HG02763 (cell line): ENCODE results near the gene SPOUT1.
"Not testable (repeated sequence)": the region's sequence is repeated elsewhere in the genome, so short reads cannot be mapped to it uniquely, and the experiment has no call there.

Experiments
- ATAC-seq: cut with Tn5 transposase; IDR thresholded peaks from one replicate; pipeline ENCODE4 v1.9.1; 2021; ENCODE audit warnings: mild to moderate bottlenecking, moderate library complexity; ENCODE audit not compliant: unreplicated experiment

SPOUT1 gene

GRCh38 chr9:128780093-128780492 lies 49.5 kb downstream of the SPOUT1 start:
- not testable (repeated sequence) for ATAC-seq

DNA sequence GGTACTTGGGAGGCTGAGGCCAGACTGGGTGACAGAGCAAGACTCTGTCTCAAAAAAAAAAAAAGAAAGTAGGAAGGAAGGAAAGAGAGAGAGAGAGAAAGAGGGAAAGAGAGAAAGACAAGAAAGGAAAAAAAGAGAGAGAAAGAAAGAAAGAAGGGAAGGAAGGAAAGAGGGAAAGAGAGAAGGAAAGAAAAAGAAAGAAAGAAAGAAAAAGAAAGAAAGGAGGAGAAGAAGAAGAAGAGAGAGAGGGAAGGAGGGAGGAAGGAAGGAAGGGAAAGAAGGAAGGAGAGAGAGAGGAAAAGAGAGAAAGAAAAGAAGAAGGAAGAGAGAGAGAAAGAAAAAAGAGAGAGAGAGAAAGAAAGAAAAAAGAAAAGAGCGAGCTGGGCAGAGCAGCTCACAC lies 54.8 kb downstream of the SPOUT1 start:
- ATAC-seq, result no peak

- ATAC-seq, result no peak
Measured at GRCh38 chr9:128773049-128773448, 56.5 kb downstream of the SPOUT1 start.

DNA sequence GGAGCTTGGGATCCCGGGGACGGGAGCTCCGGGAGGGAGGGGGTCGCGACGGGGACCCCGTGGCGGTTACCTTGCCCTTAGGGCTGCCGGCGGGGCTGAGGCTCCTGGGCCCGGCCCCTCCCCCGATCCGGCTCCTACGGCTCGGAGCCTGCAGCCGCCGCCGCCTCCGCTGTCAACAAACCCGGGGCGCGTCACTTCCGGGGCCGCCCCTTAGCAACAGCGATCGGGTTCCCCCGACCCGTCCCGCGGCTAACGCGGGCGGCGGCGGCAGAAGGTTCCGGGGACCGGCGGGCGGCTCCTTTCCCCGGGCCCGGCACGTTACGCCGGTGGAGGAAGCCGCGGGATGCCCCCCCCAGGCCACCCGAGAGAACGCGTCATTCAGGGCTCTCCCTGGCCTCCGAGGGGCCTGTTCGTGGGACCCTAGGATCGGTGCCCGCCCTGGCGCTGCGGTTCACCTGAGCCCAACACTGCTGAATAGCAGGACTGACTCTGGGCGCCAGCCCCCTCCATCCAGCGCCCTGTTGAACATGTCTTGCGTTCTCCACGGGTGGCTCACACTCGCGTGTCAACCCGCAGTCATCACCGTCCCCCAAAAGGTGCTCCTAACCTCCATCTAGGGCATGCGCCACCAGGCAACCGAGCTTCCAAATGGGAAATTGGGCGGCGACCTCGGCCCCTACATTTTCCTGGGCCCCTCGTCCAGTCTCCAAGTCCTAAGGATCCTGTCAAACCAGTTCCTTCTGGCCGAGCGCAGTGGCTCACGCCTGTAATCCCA lies 57.7 kb downstream of the SPOUT1 start, which contains the start of gene ZER1:
ZER1 (minus strand) TSS at position 183 of the 775 bp plus-strand sequence. CDS start 16,362 bp downstream, outside the sequence.
- peak; percentile 89 for ATAC-seq

DNA sequence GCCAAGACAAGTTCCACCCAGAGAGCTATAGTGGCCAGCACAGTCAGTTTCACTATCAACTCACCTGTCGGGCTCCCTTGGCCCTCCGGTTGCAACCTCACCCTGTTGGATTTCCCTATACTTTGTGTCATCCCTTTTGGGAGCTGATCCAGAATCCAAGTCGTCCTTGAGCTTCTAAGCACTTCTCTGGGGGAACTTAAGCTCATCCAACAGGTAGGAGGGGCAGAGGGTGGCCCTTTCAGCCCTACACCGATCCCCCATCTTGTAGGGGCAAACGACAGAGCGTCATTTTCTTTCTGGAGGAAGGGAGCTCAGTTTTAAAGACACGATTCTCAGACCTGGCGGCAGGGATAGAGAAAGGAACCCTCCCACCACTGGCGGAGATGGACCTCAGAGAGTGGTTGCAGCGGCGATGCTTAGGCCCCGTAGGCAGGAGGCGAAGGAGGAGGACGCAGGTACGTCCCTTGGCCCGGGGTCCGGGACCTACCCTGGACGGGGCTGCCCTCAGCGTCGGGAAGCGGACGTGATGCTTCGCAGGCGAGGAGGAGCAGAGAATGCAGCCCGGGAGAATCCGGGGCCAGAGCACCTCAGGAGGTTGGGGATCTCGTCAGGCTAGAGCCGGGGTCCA lies 58.4 kb downstream of the SPOUT1 start:
- peak; percentile 17 for ATAC-seq

- no peak for ATAC-seq
Measured at GRCh38 chr9:128770286-128771030, 59.1 kb downstream of the SPOUT1 start.
